ENCODE results near the gene NAT14.

DNA sequence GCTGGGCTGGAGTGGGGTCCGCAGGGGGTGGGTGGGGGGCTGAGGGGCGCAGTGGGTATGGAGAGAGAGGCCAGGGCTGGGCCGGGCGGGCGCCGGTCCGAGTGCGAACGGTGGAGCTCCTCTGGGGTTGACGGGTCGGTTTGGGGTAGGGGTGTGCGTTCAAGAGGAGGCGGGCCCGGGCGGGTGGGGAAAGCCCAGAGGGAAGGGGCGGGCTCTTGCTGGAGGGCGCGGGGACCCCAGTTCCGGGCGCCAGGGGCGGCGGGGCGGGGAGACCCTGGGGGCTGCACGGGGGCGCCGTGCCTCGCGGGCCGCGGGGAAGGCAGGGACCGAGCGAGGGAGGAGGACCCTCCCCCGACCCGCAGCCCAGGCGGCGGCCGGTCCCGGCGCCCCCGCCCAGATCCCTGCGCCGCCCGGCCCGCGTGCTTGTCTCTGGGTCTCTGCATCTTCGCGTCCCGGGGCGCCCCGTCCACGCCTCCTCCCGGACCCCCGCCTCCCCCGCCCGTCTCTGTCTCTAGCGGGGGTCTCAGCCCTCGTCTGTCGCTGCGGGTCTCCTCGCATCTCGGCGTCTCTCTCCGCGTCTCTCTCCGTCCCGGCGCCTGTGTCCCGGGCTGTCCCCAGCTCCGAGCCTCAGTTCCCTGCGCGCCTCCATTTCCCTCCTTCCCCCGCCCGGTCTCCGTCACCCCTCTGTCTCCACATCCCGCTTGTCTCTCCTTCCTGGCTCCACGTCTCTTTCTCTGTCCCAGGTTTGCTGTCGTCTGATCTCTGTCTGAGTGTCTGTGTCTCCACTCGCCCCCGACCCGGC lies 33.6 kb upstream of the NAT14 start:
- TF ChIP-seq POLR2A (IDR thresholded peaks at IDR 0.05; ENCODE audit: low read depth, low read length): no peak
- TF ChIP-seq TAF1 (IDR thresholded peaks at IDR 0.05; ENCODE audit: low read depth, low read length): no peak
- no peak for TF ChIP-seq POU2F2 (IDR thresholded peaks at IDR 0.05; ENCODE audit: low read depth, low read length)
- no peak for TF ChIP-seq SPI1 (IDR thresholded peaks at IDR 0.05; ENCODE audit: low read depth, low read length)
- no peak for TF ChIP-seq POLR2AphosphoS5 (IDR thresholded peaks at IDR 0.05; ENCODE audit: low read depth, low read length)

All from GM12891 (cell line).